Activated T-cell treated with anti-CD3 and anti-CD28 coated beads, Interleukin-2, amount 50 U/mL, for 24 hours (primary cell): Measurements from ENCODE around the gene ESR1.

ENCODE experiments used
- DNase-seq: peaks from one replicate; pipeline ENCODE4 v3.0.0-alpha.2; 2020
- H3K27ac Mint-ChIP-seq: 2 replicates; pipeline ENCODE4 v1.8.0; 2020; ENCODE audit warnings: mild to moderate bottlenecking, mixed read lengths
- H3K27me3 Mint-ChIP-seq: 2 replicates; pipeline ENCODE4 v1.8.0; 2020; ENCODE audit warnings: mixed read lengths
- H3K36me3 Mint-ChIP-seq: 2 replicates; pipeline ENCODE4 v1.8.0; 2020; ENCODE audit warnings: low read depth, mixed read lengths
- H3K4me1 Mint-ChIP-seq: 2 replicates; pipeline ENCODE4 v1.8.0; 2020; ENCODE audit warnings: low read depth, mixed read lengths
- H3K4me3 Mint-ChIP-seq: 2 replicates; pipeline ENCODE4 v1.8.0; 2020; ENCODE audit warnings: mild to moderate bottlenecking, moderate library complexity, mixed read lengths
- H3K9me3 Mint-ChIP-seq: 2 replicates; pipeline ENCODE4 v1.8.0; 2020; ENCODE audit warnings: mixed read lengths

ESR1 gene

GRCh38 chr6:152086223-152086873, 278.9 kb downstream of the ESR1 start:
- DNase-seq: no peak
- Mint-ChIP-seq H3K9me3 (no peaks in the 10 kb centered on the region), H3K36me3 (no peaks in the 10 kb centered on the region), H3K27me3 (peaks cover 8% of the 10 kb centered on the region), H3K27ac (no peak overlapping the region), H3K4me3 (no peak overlapping the region), H3K4me1 (no peaks in the 10 kb centered on the region)

DNA sequence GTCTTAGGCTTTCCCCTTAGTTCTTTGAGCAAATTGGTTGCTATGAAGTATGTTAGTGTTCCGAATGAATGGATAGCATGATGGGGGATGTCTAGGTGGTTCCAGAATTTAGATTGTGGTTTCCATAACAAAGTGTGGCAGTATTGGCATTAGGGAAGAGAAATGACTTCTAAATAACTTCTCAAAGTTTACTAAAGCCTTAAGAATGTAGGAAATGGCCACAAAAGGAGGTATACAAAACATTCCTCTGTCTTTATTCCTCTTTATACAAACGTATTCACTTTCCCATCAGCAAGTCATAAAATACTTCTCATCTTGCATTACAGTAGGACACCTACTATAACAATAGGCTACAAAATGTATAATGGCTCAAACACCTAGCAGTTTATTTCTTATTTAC, 279.6 kb downstream of the ESR1 start:
- DNase-seq: no peak
- Mint-ChIP-seq H3K4me3 (no peak overlapping the region), H3K27ac (no peak overlapping the region), H3K4me1 (no peaks in the 10 kb centered on the region), H3K9me3 (no peaks in the 10 kb centered on the region), H3K36me3 (no peaks in the 10 kb centered on the region), H3K27me3 (peaks cover 4% of the 10 kb centered on the region)

DNA sequence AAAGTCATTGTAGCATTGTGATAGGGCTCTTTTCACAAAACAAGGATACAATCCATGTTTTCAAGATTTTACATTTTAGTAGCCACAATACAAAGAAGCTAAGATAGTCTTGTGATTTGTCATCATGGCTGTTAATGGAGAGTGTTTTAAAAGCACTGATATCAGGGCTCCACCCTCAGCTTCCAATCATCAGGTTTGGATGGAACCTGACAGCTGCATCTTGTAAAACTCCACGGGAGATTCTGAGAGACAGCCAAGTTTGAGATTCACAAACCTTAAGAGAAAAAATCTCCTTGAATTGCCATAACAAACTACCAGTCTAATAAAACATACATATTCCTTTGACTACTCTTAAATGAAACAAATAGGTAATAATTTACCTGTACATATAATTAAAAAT, 280.2 kb downstream of the ESR1 start:
- no peak for DNase-seq
- Mint-ChIP-seq H3K4me3 (no peak overlapping the region), H3K4me1 (no peaks in the 10 kb centered on the region), H3K36me3 (no peaks in the 10 kb centered on the region), H3K9me3 (no peaks in the 10 kb centered on the region), H3K27ac (no peak overlapping the region), H3K27me3 (peaks cover 3% of the 10 kb centered on the region)

DNA sequence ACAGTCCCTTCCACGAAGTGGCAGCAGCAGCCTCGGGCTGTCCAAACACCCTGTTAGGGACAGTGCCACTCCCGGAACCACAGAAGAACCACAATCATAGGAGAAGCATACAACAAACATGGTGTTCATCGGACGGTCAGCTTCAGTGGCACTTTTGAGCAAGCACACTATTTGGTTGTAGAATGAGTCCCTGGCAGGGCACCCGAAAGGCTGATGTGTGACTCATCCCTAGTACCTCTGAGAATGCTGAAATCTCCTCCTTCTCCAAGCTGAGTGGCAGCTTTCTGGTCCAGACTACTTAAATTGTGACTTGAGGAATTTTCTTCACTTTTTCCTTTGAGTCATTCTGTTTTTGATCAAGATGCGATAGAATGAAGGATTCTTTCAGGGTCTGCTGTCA, 282.5 kb downstream of the ESR1 start:
- H3K4me3 Mint-ChIP-seq: no peak overlapping the region
- no peaks in the 10 kb centered on the region for H3K9me3 Mint-ChIP-seq
- DNase-seq: no peak
- H3K27ac Mint-ChIP-seq: no peak overlapping the region
- no peaks in the 10 kb centered on the region for H3K27me3 Mint-ChIP-seq
- no peaks in the 10 kb centered on the region for H3K36me3 Mint-ChIP-seq
- peaks cover 2% of the 10 kb centered on the region for H3K4me1 Mint-ChIP-seq

- Mint-ChIP-seq H3K4me3 (no peak overlapping the region), H3K9me3 (no peaks in the 10 kb centered on the region), H3K27me3 (no peaks in the 10 kb centered on the region), H3K27ac (no peak overlapping the region), H3K36me3 (no peaks in the 10 kb centered on the region), H3K4me1 (peaks cover 4% of the 10 kb centered on the region)
- no peak for DNase-seq
These were observed 283.7 kb downstream of the ESR1 start for GRCh38 chr6:152091201-152091600.

DNA sequence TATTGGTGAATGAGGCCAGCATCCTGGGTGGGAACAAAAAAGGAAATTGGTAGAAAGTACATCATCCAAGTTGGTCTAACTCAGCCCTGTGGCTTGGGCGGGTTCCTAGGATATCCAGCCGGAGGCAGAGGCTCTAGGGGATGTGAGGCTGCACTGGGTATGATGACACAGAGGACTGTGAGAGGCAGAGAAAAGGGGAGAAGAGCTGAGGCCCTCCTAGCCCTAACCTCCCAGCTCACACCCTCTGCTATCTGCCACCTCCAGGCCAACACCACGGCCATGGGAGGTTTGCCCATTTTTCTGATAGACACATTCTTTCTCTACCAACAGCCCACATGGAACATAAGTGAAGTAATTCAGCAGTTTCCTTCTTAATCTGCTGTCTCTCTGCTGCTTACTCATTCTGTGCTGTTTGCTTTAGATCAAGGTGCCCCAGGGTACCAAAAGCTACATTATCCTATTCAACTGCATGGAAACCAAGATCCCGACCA, 284.4 kb downstream of the ESR1 start:
- H3K4me3 Mint-ChIP-seq: no peak overlapping the region
- H3K27me3 Mint-ChIP-seq: no peaks in the 10 kb centered on the region
- H3K27ac Mint-ChIP-seq: no peak overlapping the region
- H3K9me3 Mint-ChIP-seq: no peaks in the 10 kb centered on the region
- H3K4me1 Mint-ChIP-seq: peaks cover 4% of the 10 kb centered on the region
- no peak for DNase-seq
- H3K36me3 Mint-ChIP-seq: no peaks in the 10 kb centered on the region

DNA sequence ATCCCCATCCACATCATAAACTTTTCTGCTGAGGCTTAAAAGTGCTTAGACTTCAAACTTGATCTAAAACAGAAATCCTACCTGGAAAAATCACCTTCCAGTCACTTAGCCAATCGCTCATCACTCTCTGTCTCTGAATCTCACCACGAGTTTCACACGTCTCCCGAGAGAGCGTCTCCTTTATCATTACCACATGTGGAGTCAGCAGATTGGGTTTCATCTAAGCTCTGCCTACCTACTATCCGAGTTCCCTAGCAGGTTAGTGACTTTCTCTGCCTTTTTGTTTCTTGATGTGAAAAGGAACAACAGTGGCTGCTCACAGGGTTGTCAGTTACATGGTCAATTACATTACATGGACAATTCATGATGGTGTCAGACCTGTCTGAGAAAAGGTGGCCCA, 286.2 kb downstream of the ESR1 start:
- peaks cover 4% of the 10 kb centered on the region for H3K4me1 Mint-ChIP-seq
- no peak overlapping the region for H3K4me3 Mint-ChIP-seq
- no peak overlapping the region for H3K27ac Mint-ChIP-seq
- no peaks in the 10 kb centered on the region for H3K36me3 Mint-ChIP-seq
- no peak for DNase-seq
- no peaks in the 10 kb centered on the region for H3K9me3 Mint-ChIP-seq
- no peaks in the 10 kb centered on the region for H3K27me3 Mint-ChIP-seq

- Mint-ChIP-seq H3K4me3 (no peak overlapping the region), H3K9me3 (no peaks in the 10 kb centered on the region), H3K27ac (no peak overlapping the region), H3K27me3 (no peaks in the 10 kb centered on the region), H3K4me1 (peaks cover 4% of the 10 kb centered on the region), H3K36me3 (no peaks in the 10 kb centered on the region)
- no peak for DNase-seq
These were observed 286.8 kb downstream of the ESR1 start for GRCh38 chr6:152094276-152094675.

- Mint-ChIP-seq H3K4me3 (no peak overlapping the region), H3K4me1 (peaks cover 4% of the 10 kb centered on the region), H3K27me3 (no peaks in the 10 kb centered on the region), H3K36me3 (no peaks in the 10 kb centered on the region), H3K27ac (no peak overlapping the region), H3K9me3 (no peaks in the 10 kb centered on the region)
- DNase-seq: no peak
These were observed 287.6 kb downstream of the ESR1 start for GRCh38 chr6:152094992-152095592.

DNA sequence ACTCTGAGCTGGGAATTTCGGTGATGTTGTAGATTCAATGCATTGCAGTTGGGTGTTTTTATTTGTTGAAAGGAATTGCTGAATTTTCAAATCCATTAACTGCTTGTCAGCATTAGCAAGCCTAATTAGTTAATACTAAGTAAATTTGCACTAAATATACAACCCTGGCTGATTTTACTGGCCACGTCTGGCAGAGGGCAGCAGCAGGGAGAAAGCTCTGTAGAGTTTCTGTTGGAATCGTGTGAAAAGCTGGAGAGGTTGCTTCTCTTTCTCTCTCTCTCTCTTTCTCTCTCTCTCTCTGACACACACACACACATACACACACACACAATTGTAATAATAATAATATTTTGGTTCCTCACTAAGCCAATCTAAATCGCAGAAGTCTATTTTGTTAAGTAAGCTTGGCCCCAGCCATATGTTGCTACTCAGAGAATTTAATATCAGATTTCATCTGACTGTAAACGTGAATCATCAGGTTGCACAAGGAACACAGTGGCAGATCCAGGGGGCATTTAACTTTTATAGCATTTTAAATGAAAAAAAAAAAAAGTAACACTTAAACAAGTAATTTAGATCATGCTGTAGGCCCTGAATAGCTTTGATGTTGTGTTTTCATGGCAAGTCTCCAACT, 289.5 kb downstream of the ESR1 start:
- Mint-ChIP-seq H3K9me3 (no peaks in the 10 kb centered on the region), H3K27ac (no peak overlapping the region), H3K4me1 (peaks cover 4% of the 10 kb centered on the region), H3K4me3 (no peak overlapping the region), H3K27me3 (no peaks in the 10 kb centered on the region), H3K36me3 (no peaks in the 10 kb centered on the region)
- DNase-seq: no peak

GRCh38 chr6:152098683-152099082, 291.2 kb downstream of the ESR1 start:
- DNase-seq: no peak
- H3K36me3 Mint-ChIP-seq: no peaks in the 10 kb centered on the region
- no peak overlapping the region for H3K27ac Mint-ChIP-seq
- H3K9me3 Mint-ChIP-seq: no peaks in the 10 kb centered on the region
- H3K4me1 Mint-ChIP-seq: peaks cover 4% of the 10 kb centered on the region
- no peaks in the 10 kb centered on the region for H3K27me3 Mint-ChIP-seq
- H3K4me3 Mint-ChIP-seq: no peak overlapping the region

DNA sequence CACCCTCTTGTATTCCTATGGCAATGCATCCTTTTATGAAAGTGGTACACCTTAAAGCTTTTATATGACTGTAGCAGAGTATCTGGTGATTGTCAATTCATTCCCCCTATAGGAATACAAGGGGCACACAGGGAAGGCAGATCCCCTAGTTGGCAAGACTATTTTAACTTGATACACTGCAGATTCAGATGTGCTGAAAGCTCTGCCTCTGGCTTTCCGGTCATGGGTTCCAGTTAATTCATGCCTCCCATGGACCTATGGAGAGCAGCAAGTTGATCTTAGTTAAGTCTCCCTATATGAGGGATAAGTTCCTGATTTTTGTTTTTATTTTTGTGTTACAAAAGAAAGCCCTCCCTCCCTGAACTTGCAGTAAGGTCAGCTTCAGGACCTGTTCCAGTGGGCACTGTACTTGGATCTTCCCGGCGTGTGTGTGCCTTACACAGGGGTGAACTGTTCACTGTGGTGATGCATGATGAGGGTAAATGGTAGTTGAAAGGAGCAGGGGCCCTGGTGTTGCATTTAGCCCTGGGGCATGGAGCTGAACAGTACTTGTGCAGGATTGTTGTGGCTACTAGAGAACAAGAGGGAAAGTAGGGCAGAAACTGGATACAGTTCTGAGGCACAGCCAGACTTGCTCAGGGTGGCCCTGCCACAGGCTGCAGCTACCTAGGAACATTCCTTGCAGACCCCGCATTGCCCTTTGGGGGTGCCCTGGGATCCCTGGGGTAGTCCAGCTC, 292.1 kb downstream of the ESR1 start:
- Mint-ChIP-seq H3K36me3 (no peaks in the 10 kb centered on the region), H3K4me3 (no peak overlapping the region), H3K4me1 (peaks cover 4% of the 10 kb centered on the region), H3K27ac (no peak overlapping the region), H3K9me3 (no peaks in the 10 kb centered on the region), H3K27me3 (no peaks in the 10 kb centered on the region)
- DNase-seq: no peak

GRCh38 chr6:152100183-152100618, 292.7 kb downstream of the ESR1 start:
- H3K36me3 Mint-ChIP-seq: no peaks in the 10 kb centered on the region
- H3K9me3 Mint-ChIP-seq: no peaks in the 10 kb centered on the region
- H3K4me1 Mint-ChIP-seq: no peaks in the 10 kb centered on the region
- H3K27ac Mint-ChIP-seq: no peak overlapping the region
- no peak for DNase-seq
- no peaks in the 10 kb centered on the region for H3K27me3 Mint-ChIP-seq
- H3K4me3 Mint-ChIP-seq: no peak overlapping the region

DNA sequence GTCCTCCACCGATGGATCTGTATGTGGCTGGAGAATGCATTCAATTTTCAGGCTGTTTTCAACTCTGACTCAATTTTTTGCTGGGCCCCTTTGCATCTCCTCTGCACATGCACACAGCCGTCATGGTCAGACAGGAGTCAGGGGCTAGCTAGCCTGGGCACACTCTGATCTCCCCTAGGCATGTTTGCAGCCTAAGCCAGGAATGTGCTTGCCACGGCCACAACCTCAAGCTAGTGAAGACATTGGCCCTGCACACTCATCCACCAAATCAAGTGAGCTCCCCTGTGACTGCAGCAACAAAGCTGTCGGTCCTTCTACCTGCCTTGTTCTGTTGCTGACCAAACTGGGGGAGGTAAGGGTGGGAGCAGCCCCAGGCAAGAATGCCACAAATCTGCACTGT, 300.5 kb downstream of the ESR1 start:
- Mint-ChIP-seq H3K4me3 (no peak overlapping the region), H3K36me3 (no peaks in the 10 kb centered on the region), H3K27ac (no peak overlapping the region), H3K4me1 (peaks cover 4% of the 10 kb centered on the region), H3K27me3 (peaks cover 9% of the 10 kb centered on the region), H3K9me3 (no peaks in the 10 kb centered on the region)
- no peak for DNase-seq
